A673 (cell line): Measurements from ENCODE around the gene PDE6A.

Experiments
- CTCF ChIP-seq: fragments of 300-800, 200-600 bp; sonication (generic); conservative IDR thresholded peaks from 2 replicates; pipeline ENCODE4 v1.5.1; 2017; ENCODE audit warnings: low read depth, mild to moderate bottlenecking, antibody characterized with exemption, low read length, moderate library complexity, mixed read lengths
- EZH2 ChIP-seq: fragments of 200-600 bp; sonication (generic); IDR thresholded peaks from 2 replicates; pipeline ENCODE4 v1.6.1; 2017; ENCODE audit warnings: borderline replicate concordance, low read depth, mild to moderate bottlenecking, mixed read lengths, antibody characterized with exemption, low read length; ENCODE audit not compliant: poor library complexity, severe bottlenecking

GRCh38 chr5:149912226-149912871, 32.2 kb downstream of the PDE6A start:
- no peak for TF ChIP-seq CTCF
- TF ChIP-seq EZH2 = no peak
